BJ (cell line): Measurements from ENCODE around the gene SIGMAR1. TPM values are rescaled to one million over a fixed set of nuclear protein-coding genes. Genes with fewer than 3 reads are reported as not detected.

ENCODE experiments used
- CTCF ChIA-PET: fragments of 350-600 bp; formaldehyde crosslinking; extraction: SDS; loops from one replicate; lab custom pipeline; 2021; ENCODE audit warnings: antibody characterized with exemption, inconsistent platforms; lab: Yijun Ruan, JAX
- POLR2A ChIA-PET: fragments of 300-600 bp; sonication (Branson Sonifier 250); formaldehyde crosslinking; extraction: SDS; loops from one replicate; lab custom pipeline; 2021; ENCODE audit warnings: antibody characterized with exemption; lab: Charles Lee
- DNase-seq: peaks from one replicate; pipeline ENCODE4 v3.0.0-alpha.2; 2011; ENCODE audit warnings: low read depth
- H3K27me3 ChIP-seq: 2 replicates; pipeline ENCODE4 v1.6.0; 2011; ENCODE audit warnings: low read length; ENCODE audit not compliant: control insufficient read depth, insufficient read depth
- H3K36me3 ChIP-seq: 2 replicates; pipeline ENCODE4 v1.5.1; 2011; ENCODE audit warnings: low read length; ENCODE audit not compliant: control insufficient read depth, insufficient read depth
- H3K4me3 ChIP-seq: 2 replicates; pipeline ENCODE4 v1.5.1; 2011; ENCODE audit warnings: low read depth, mild to moderate bottlenecking, control low read depth, low read length
- polyA plus RNA-seq: library from polyadenylated mRNA; depleted of rRNA; stranded (reverse); fragments of >200 nt; gene quantifications from 2 replicates; pipeline ENCODE4 v1.2.3, GENCODE V29; 2011
- TF ChIP-seq, protein P1 (sequence below): IDR thresholded peaks from 2 replicates; pipeline ENCODE4 v1.5.1; 2011; ENCODE audit warnings: low read depth, mild to moderate bottlenecking, control low read depth, inconsistent platforms, low read length, moderate library complexity; ENCODE audit not compliant: insufficient read depth

SIGMAR1 gene
- polyA plus RNA-seq, 1 experiment = 95.5 TPM

DNA sequence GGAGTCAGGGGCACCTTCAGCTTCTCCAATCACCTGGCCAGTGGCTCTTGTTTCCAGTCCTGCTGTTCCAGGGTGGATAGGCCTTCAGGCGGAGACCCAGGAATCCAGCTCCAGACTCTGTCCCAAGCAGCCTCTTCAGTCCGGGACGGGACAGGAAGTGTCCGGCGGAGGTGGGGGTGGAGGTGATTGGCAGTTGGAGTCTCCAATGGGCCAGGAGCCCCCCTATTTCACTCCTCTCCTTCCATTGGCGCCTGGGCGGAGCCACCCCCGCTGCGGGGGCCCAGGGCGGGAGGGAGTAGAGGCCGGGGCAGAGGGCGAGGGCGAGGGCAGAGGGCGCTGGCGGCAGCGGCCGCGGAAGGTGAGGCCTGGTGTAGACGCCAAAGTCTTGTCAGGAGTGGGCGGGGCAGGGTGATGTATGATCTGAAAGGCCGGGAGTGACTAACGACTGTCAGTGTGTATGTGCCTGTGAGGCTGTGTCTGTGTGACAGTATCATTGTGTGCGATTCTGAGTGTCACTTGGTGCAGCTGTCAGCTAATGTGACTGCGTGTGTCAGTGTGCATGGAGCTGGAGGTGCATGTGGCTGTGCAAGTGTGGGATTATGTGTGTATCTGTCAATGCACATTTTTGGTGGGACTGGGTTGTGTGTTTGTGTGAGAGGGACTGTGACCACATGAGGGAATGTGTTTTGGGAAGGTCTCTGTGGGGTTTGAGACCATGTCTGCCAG is 14.5 kb upstream of the SIGMAR1 start, which contains the start of gene IL11RA:
TSS of gene IL11RA (plus strand) at position 310 of the 726 bp plus-strand sequence. CDS start 3,033 bp downstream, outside the sequence.
- TF ChIP-seq, protein P1, sequence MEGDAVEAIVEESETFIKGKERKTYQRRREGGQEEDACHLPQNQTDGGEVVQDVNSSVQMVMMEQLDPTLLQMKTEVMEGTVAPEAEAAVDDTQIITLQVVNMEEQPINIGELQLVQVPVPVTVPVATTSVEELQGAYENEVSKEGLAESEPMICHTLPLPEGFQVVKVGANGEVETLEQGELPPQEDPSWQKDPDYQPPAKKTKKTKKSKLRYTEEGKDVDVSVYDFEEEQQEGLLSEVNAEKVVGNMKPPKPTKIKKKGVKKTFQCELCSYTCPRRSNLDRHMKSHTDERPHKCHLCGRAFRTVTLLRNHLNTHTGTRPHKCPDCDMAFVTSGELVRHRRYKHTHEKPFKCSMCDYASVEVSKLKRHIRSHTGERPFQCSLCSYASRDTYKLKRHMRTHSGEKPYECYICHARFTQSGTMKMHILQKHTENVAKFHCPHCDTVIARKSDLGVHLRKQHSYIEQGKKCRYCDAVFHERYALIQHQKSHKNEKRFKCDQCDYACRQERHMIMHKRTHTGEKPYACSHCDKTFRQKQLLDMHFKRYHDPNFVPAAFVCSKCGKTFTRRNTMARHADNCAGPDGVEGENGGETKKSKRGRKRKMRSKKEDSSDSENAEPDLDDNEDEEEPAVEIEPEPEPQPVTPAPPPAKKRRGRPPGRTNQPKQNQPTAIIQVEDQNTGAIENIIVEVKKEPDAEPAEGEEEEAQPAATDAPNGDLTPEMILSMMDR = no peak

DNA sequence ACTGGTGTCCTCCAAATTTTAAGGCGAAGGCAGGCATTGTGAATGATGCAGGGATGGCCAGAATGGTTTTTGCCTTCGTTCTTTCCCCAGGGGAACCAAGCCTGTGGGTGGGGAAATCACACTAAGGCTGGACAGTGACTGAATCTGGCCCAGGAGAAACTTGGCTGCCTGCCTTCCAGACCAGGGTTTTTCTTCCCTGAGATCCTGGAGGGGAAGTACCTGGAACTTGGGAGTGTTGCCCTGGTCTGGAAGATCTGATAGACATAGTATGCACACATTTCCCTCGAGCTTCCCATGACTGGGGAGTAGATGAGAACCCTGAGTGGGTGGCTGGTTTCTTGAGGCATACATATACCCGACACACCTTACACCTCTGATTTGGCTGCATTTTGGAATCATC is 13.7 kb upstream of the SIGMAR1 start:
- TF ChIP-seq, protein P1 = no peak
- DNase-seq = no peak
- Histone ChIP-seq H3K36me3 (peaks cover 11% of the 10 kb centered on the region), H3K4me3 (peak overlapping the region; percentile 47), H3K27me3 (no peaks in the 10 kb centered on the region)
- POLR2A ChIA-PET = no interaction called here
- CTCF ChIA-PET = interaction anchor here (1.1 to 3.7 kb wide), 3 partner anchors 13 to 38 kb away, joined by 3 to 14 read pairs (median 11); no protein-coding TSS in a partner anchor

More for the DNA sequence above, 14.5 kb upstream of the SIGMAR1 start, which contains the start of gene IL11RA:
- POLR2A ChIA-PET = interaction anchor here (0.6 kb wide), 1 partner anchor 837 kb away, joined by 3 read pairs; no protein-coding TSS in a partner anchor
- H3K4me3 ChIP-seq = peak within 1 kb of the TSS; percentile 47
- H3K36me3 ChIP-seq = peaks cover 11% of the 10 kb centered on the region
- no peaks in the 10 kb centered on the region for H3K27me3 ChIP-seq
- no peak for DNase-seq
- CTCF ChIA-PET = interaction anchor here (1.1 to 3.7 kb wide), 4 partner anchors 12 to 39 kb away, joined by 3 to 14 read pairs (median 7); no protein-coding TSS in a partner anchor

DNA sequence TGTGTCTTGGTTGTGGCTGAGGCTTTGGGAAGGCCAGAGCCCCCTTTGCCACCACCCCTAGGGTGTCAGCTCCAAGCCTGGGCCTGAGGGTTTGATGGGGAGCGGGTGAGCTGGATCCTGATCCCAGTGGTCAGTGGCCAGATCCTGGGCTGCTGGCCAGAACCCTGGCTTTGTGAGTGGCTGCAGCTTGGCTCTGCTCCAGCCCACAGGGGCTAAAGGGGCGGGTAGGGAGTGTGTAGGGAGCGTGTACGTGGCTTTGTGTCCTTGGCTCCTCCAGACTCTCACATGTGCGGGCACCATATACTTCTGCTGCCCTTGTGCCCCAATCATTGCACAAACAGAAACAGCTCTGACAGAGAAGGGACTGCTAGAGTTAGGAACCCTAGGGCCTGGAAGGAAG is 13.2 kb upstream of the SIGMAR1 start:
- POLR2A ChIA-PET = no interaction called here
- CTCF ChIA-PET = interaction anchor here (1.1 to 3.7 kb wide), 3 partner anchors 13 to 37 kb away, joined by 3 to 14 read pairs (median 11); no protein-coding TSS in a partner anchor
- no peak for DNase-seq
- Histone ChIP-seq H3K36me3 (peaks cover 11% of the 10 kb centered on the region), H3K27me3 (no peaks in the 10 kb centered on the region), H3K4me3 (no peak overlapping the region)
- TF ChIP-seq, protein P1 = no peak

DNA sequence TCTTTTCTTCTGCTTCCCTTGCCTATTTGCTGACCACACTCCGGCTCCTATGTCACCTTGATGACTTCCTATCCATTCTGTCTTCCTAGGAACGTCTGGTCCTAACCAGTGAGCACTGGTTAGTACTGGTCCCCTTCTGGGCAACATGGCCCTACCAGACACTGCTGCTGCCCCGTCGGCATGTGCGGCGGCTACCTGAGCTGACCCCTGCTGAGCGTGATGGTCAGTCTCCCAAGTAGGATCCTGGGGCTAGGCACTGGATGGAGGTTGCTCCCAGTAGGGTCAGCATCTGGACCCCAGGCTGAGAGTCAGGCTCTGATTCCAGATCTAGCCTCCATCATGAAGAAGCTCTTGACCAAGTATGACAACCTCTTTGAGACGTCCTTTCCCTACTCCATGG is 11.1 kb upstream of the SIGMAR1 start:
- DNase-seq = no peak
- peaks cover 11% of the 10 kb centered on the region for H3K36me3 ChIP-seq
- TF ChIP-seq, protein P1 = no peak
- H3K4me3 ChIP-seq = no peak overlapping the region
- POLR2A ChIA-PET = no interaction called here
- CTCF ChIA-PET = interaction anchor here (1.3 to 8.1 kb wide), 3 partner anchors 13 to 54 kb away, joined by 3 to 87 read pairs (median 4); partner anchors contain the start of gene SIGMAR1
- no peaks in the 10 kb centered on the region; the same call in 1 of the 2 replicates for H3K27me3 ChIP-seq

DNA sequence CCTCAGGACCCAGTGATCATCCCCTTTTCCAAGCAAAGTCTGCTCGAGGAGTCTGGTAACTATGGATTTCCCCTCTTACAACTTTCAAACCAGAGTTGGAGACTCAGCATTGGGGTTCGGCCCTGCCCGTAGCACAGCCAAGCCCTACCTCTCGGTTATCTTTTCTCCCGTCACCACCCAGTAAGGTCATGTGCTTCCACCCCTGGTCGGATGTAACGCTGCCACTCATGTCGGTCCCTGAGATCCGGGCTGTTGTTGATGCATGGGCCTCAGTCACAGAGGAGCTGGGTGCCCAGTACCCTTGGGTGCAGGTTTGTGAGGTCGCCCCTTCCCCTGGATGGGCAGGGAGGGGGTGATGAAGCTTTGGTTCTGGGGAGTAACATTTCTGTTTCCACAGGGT is 10.1 kb upstream of the SIGMAR1 start:
- DNase-seq = no peak
- POLR2A ChIA-PET = no interaction called here
- Histone ChIP-seq H3K27me3 (no peaks in the 10 kb centered on the region; the same call in 1 of the 2 replicates), H3K36me3 (peaks cover 11% of the 10 kb centered on the region), H3K4me3 (peak overlapping the region; percentile 66)
- CTCF ChIA-PET = interaction anchor here (1.3 to 8.1 kb wide), 7 partner anchors 9 to 56 kb away, joined by 3 to 87 read pairs (median 4); partner anchors contain the start of gene SIGMAR1
- TF ChIP-seq, protein P1 = no peak
